Uterus (tissue), 4 donors: ENCODE results near the gene TROAP. TPM values are rescaled to one million over a fixed set of nuclear protein-coding genes. Genes with fewer than 3 reads are reported as not detected.

ENCODE experiments used
- DNase-seq, 2 donors: peaks; one replicate each; pipeline ENCODE4 v3.0.0-alpha.2; 2019 to 2020
- H3K27ac ChIP-seq, 2 donors: fragments of 200-600 bp; sonication (generic); 1 replicate in 1 of 2; 2 replicates in 1 of 2; pipeline ENCODE4 v1.5.1; 2016 to 2018
- H3K27me3 ChIP-seq, 2 donors: fragments of 200-600 bp; sonication (generic); one replicate each; pipeline ENCODE4 v1.5.1; 2018 to 2019; ENCODE audit warnings: control low read depth in 1 of 2
- H3K36me3 ChIP-seq, 2 donors: fragments of 200-600 bp; sonication (generic); one replicate each; pipeline ENCODE4 v1.5.1; 2019; ENCODE audit warnings: control low read depth in 1 of 2
- H3K4me1 ChIP-seq, 2 donors: fragments of 200-600 bp; sonication (generic); one replicate each; pipeline ENCODE4 v1.5.1; 2018 to 2019; ENCODE audit warnings: control low read depth in 1 of 2
- H3K4me3 ChIP-seq, 2 donors: fragments of 200-600 bp; sonication (generic); 1 replicate in 1 of 2; 2 replicates in 1 of 2; pipeline ENCODE4 v1.5.1; 2018 to 2019; ENCODE audit warnings: mild to moderate bottlenecking in 1 of 2
- H3K9me3 ChIP-seq, 2 donors: fragments of 200-600 bp; sonication (generic); one replicate each; pipeline ENCODE4 v1.5.1; 2019; ENCODE audit warnings: control low read depth in 1 of 2
- CTCF ChIP-seq, 4 experiments: fragments of 200-600 bp in 2 of 4; fragments of 450-650 bp in 2 of 4; sonication (generic) in 2 of 4; IDR thresholded peaks; one replicate each; pipeline ENCODE4 v1.5.1; 2016 to 2019; ENCODE audit warnings: antibody characterized with exemption in 4 of 4, mild to moderate bottlenecking in 2 of 4, moderate library complexity in 1 of 4
- POLR2A ChIP-seq, 2 donors: fragments of 450-650 bp; IDR thresholded peaks; one replicate each; pipeline ENCODE4 v1.6.1; 2016; ENCODE audit warnings: antibody characterized with exemption in 2 of 2, mild to moderate bottlenecking in 1 of 2, moderate library complexity in 1 of 2
- intact Hi-C: fragments of 100-400 bp; cut with DNase I; formaldehyde crosslinking; loops from one replicate; pipeline ENCODE4 v1.15.1; 2023; ENCODE audit warnings: low total_unique reads
- total RNA-seq, 4 donors: library from RNA; depleted of rRNA in 3 of 4; stranded (reverse); fragments of >200 nt in 3 of 4; gene quantifications; one replicate each; pipeline versions ENCODE4 v1.1.0 to v1.2.4, GENCODE V29; 2014 to 2023
- donor health status: DM: yes; HTN: yes; CAD: no.

TROAP gene
- total RNA-seq, 4 donors from 2014 or later = 1.8 to 10.2 TPM; not detected in 2

GRCh38 chr12:49342066-49342913, 19.2 kb downstream of the TROAP start:
- DNase-seq = peak; percentile 68 to 73
- H3K27ac ChIP-seq = peak overlapping the region in 1 of 2 donors; percentile 33
- H3K4me1 ChIP-seq = peaks cover 7 to 33% of the 10 kb centered on the region in 2 donors
- H3K36me3 ChIP-seq = no peaks in the 10 kb centered on the region
- H3K4me3 ChIP-seq = peak overlapping the region; percentile 23 to 37
- peaks cover 14 to 32% of the 10 kb centered on the region in 2 donors for H3K27me3 ChIP-seq
- TF ChIP-seq CTCF (IDR thresholded peaks at IDR 0.05) (peak; percentile 57 to 81 (median 72)), POLR2A (IDR thresholded peaks at IDR 0.05) (no peak)
- intact Hi-C loops = loop anchor here (10.0 kb wide), 1 partner anchor 57 kb away; no protein-coding TSS in a partner anchor
- no peaks in the 10 kb centered on the region for H3K9me3 ChIP-seq

GRCh38 chr12:49342914-49343731, 20.1 kb downstream of the TROAP start:
- DNase-seq = no peak
- no peak overlapping the region for H3K27ac ChIP-seq
- intact Hi-C loops = loop anchor here (10.0 kb wide), 1 partner anchor 58 kb away; no protein-coding TSS in a partner anchor
- peaks cover 7 to 36% of the 10 kb centered on the region in 2 donors for H3K4me1 ChIP-seq
- peak overlapping the region; percentile 23 to 37 for H3K4me3 ChIP-seq
- TF ChIP-seq CTCF (IDR thresholded peaks at IDR 0.05) = no peak
- no peak for TF ChIP-seq POLR2A (IDR thresholded peaks at IDR 0.05)
- peaks cover 16 to 31% of the 10 kb centered on the region in 2 donors for H3K27me3 ChIP-seq
- no peaks in the 10 kb centered on the region for H3K36me3 ChIP-seq
- no peaks in the 10 kb centered on the region for H3K9me3 ChIP-seq

- no peak for DNase-seq
- Histone ChIP-seq H3K36me3 (no peaks in the 10 kb centered on the region), H3K9me3 (no peaks in the 10 kb centered on the region), H3K4me1 (peaks cover 7 to 36% of the 10 kb centered on the region in 2 donors), H3K27ac (no peak overlapping the region), H3K27me3 (peaks cover 16 to 36% of the 10 kb centered on the region in 2 donors), H3K4me3 (no peak overlapping the region)
- no peak for TF ChIP-seq POLR2A (IDR thresholded peaks at IDR 0.05)
- TF ChIP-seq CTCF (IDR thresholded peaks at IDR 0.05) = no peak
- intact Hi-C loops = loop anchor here (10.0 kb wide), 1 partner anchor 60 kb away; no protein-coding TSS in a partner anchor
Observed at GRCh38 chr12:49344486-49345050, 21.5 kb downstream of the TROAP start.

- intact Hi-C loops = loop anchor here (10.0 kb wide), 1 partner anchor 60 kb away; no protein-coding TSS in a partner anchor
- no peak overlapping the region for H3K27ac ChIP-seq
- no peaks in the 10 kb centered on the region for H3K9me3 ChIP-seq
- H3K27me3 ChIP-seq = peaks cover 16 to 36% of the 10 kb centered on the region in 2 donors
- H3K36me3 ChIP-seq = no peaks in the 10 kb centered on the region
- H3K4me1 ChIP-seq = peaks cover 7 to 36% of the 10 kb centered on the region in 2 donors
- DNase-seq = no peak
- TF ChIP-seq CTCF (IDR thresholded peaks at IDR 0.05) (no peak), POLR2A (IDR thresholded peaks at IDR 0.05) (no peak)
- H3K4me3 ChIP-seq = peak overlapping the region; percentile 0 to 18
Observed at GRCh38 chr12:49345051-49345824, 22.2 kb downstream of the TROAP start.
